GM21737 (cell line): ENCODE data around the gene KLHL36.
"Not testable (repeated sequence)": the region's sequence is repeated elsewhere in the genome, so short reads cannot be mapped to it uniquely, and the experiment has no call there.

Source experiments
- ATAC-seq: cut with Tn5 transposase; IDR thresholded peaks from one replicate; pipeline ENCODE4 v1.9.1; 2021; ENCODE audit warnings: mild to moderate bottlenecking, moderate library complexity; ENCODE audit not compliant: unreplicated experiment

The KLHL36 gene

DNA sequence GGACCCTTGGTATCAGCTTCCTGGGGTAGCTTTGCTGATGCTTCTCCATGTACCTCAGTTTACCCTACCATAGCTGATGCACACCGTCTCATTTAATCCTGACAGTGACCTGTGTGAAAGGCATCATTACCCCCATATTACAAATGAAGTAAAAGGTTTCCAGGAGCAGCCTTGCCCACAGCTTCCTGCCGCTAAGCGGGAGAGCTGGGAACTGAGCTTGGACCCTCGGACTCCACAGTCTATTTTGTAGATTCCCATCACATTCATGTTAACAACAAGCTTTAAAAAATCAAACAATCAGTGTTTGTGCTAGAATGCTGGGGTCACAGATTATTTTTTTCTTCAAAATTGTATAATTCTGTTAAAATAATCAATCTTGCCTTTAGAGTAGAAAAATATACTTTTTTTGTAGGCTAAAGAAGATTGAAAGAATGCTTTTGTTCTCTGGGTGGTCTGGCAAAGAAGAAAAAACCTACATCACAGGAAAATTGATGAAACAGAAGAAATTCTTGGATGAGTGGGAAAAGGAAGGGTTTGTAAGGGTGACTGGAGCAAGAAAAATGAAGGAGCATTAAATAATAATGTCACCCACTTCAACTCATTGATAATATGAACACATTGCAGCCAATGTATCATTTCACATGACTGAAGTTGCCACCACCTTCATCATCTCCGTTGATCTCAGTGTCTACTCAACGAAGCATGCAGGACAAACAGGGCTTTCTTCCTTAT lies 41.9 kb downstream of the KLHL36 start:
- no peak for ATAC-seq

DNA sequence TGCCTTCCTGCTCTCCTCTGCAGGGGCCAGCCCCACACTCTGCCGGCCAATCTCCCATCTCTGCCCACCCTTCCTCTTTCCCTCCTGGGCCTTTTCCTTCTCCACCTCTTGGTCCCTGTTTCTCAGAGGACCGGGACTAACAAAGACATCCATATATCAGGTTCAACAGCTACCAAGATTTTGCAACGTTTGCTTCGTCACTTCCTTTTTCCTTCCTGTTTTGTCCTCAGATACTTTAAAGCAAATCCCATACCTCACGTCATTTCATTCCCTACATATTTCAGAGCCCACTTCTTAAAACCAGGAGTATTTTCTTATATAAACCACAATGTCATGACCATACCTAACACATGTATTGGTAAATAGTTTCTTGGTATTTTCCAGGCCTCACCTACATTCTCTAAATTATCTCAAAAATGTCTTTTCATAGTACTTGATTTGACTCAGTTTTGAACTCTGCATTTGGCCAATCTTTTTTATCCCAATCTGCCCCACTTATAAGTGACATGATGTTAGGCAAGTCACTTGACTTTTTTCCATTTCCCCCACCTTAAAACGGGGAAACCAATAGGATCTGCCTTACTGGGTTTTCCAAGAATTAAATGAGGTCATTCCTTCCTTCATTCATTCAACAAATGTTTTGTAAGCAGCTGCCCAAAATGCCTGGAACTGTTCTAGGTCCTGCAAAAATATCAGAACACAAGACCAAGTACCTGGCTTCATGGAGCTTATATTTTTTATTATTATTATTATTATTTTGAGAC lies 44.3 kb downstream of the KLHL36 start:
- ATAC-seq, result no peak

DNA sequence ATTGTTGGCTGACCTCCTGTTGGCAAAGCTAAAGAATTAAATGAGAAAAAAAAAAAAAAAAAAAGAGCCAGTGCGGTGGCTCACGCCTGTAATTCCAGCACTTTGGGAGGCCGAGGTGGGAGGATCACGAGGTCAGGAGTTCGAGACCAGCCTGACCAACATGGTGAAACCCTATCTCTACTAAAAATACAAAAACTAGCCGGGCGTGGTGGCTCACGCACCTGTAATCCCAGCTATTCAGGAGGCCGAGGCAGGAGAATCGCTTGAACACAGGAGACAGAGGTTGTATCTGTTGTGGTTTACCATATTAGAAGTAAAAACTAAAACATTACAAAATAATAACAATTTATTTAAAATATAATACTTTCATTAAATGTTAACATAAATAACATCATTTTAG lies 45.6 kb downstream of the KLHL36 start:
- ATAC-seq, result not testable (repeated sequence)

DNA sequence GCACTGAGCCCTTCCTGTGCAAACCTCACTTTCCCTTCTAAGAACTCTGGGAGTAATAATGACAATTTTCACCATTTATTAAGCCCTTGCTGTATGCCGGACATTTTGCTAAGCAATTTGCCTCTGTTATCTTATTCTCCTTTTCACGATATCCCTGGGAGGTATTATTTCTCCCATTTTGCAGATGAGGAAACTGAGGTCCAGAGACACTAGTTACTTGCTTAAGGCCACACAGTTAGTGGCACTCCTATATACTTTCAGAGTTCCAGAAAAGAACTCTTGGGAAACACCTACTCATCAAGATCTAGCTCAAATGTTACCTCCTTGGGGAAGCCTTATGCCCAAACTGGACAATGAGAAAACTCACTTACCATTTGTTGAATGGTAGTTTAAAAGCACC lies 46.7 kb downstream of the KLHL36 start:
- no peak for ATAC-seq

DNA sequence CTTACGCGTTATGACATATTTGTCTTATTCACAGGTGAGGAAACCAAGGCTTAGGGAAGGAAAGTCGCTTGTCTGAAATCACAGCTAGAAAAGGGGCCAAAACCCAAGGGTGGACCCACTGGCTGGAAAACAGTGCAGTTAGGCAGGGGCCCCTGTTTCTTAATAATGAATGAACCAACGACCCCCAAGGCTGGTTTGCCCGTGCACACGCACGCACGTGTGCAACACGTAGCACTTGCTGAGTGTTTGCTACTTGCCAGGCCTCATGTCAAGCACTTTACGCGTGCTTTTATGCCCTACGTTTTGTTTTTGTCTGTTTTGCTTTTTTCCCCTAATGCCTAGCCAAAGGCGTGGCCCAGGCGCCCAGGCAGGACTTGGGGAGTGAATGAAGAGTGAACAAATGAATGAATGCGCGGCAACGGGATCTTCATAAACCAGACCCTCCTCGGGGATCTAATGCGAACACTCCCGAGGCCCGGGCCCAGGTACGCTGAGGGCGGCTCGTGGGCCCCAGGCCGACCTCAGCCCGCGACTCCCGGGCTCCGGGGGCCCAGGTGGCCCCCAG lies 50.9 kb downstream of the KLHL36 start:
- no peak for ATAC-seq

DNA sequence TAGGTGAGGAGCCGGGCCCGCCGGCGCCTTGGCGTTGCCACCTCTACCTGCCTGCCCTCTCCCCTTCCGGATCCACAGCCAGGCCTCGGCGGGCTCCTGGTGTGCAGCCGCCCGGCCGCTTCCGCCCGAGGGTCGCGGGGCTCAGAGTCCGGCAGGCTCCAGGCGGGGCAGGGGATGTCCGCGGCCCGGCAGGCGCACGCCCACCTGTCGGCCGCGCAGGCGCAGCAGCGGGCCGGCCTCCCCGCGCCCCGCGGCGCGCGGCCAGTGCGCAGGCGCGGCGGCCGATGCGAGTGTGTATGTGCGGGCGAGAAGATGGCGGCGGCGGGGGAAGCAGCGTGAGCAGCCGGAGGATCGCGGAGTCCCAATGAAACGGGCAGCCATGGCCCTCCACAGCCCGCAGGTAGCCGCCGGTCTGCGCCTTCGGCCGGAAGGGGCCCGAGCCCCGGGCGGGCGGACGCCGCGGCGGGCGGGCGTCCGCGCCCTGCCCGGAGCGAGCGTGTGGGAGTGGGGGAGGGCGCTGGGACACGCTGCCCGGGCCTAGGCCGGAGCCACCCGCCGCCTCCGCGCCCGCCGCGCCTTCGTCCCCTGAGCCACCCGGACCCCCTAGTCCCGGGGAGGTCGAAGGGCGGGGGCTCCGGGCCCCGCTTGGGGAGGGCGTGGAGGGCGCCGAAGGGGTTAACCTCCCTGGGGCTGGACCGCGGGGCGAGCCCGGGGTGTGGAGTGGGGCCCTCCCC lies 51.6 kb downstream of the KLHL36 start, which contains the start of gene USP10:
Gene USP10, plus strand, starts transcription at position 289 of the 734 bp plus-strand sequence. Its CDS starts 91 bp downstream, at position 380.
- peak; percentile 82 for ATAC-seq

DNA sequence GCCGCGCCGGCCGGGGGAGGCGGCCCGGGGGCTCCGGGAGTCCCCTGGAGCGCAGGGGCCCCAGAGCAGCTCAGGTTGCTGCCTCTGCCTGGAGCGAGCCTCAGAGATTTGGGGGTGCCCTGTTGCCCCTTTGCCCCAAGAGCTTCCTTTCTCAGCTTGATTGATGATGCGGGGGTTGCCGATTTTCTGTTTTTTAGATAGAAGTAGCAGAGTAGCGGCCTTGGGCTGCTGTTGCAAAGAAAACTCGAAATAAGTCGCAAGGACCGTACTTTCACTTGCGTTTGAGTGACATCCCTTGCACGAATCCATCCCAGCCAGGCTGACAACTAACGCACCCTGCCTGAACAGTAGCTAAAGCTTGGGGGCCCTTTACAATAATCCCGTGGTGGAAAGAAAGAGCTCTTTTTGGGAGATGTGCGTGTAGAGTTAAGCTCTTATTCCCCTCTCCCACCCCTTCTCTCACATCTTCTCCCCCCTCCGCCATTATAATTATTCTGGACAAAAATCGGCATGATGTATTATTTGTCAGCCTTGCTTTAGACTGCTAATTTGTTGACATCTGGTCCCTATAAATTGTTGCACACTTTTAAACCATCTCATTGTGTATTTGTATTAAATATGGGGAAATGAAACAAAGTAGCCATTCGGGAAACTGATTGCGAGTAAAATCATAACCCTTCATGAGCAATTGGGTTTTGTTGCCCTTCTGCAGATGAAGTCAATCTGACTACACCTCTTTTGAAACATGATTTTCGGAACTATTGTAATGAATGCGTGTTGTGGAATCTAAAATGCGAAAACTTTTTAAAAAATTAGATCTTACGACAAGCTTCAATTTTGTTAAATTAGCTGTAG lies 52.4 kb downstream of the KLHL36 start:
- peak; percentile 29 for ATAC-seq

DNA sequence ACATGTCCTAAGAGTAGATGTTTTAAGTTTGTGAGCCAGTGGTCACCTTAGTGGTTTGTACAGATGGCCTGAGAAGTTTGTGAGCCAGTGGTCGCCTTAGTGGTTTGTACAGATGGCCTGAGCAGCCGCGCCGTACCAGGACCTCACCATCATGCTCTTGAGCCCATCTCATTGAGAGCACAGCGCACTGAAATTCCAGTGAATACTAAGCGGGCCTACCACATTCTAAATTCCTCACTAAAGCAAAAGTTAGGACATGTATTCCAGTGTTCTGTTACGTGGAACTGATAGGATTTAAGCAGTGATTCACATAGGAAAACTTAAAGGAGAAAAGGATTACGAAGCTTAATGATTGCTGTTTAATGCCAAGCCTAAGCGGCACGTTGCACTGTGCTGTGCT lies 55.4 kb downstream of the KLHL36 start:
- no peak for ATAC-seq

DNA sequence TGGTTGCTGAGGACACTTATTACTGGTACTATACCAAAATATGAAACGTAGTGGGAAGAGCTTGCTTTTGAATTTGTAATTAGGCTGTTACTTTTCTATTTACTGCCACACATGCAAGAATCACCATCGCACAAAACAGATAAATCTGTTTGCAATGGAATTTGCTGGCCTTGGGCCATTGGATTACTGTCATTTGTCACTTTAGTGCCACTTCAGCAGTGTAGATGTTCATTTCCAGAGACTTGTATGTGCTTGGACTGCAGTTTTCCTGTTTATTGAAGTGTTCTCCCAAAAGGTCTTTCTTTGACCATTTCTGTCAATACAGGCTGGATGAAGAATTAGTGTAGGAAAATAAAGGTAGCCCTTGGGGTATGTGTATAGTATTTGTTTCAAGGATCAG lies 55.9 kb downstream of the KLHL36 start:
- no peak for ATAC-seq

DNA sequence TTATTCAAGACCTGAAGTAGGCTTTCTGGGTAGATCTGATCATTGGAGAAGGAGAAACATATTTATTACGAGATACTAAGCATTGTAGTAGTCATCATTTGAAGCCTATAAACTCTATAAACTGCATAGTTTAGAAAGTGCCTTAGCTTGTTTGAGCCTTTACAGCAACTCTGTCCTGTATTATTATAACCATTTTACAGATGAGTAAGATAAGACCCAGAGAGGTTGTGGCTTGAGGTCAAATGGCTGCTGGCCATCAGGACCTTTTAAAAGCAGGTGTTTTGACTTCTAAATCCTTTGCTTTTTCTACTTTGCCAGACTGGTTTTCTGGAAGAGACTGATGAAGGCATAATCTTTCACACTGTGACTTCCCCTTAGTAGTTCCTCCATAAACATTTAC lies 58.5 kb downstream of the KLHL36 start:
- no peak for ATAC-seq

DNA sequence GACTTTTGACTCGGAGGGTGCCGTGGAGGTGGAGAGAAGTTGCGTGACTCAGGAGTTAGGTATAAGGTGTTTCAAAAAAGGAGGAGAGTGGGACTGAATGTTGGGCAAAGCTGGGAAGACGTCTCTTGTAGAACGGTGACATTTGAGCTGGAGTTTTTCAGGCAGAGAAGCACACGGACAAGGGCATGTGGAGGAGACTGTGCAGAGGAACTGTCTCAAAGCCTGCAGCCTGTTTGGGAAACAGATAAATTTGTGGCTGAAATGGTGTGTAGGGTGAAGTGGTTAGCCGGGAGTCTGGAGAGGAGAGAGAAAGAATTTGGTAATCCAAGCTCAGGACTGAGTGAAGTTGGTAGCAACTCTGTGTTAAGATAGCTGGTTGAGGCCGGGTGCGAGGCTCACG lies 61.3 kb downstream of the KLHL36 start:
- no peak for ATAC-seq

DNA sequence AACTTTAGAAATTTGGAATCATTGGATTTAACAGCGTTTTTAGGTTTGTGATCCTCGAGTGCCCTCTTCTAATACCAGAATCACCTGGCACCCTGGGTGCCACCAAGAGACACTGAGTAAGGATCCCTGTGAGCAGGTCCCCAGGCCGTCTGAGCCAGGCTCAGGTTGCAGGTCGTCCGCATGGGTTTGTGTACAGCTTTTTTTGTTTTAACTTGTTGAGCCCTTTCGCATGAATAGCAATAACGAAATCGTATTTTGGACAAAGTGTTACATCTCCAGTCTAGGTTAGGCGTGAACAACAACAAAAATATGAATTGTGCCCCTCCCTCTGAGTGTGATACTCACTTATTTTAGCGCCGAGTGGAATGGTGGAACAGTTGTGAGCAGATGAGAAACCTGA lies 62.4 kb downstream of the KLHL36 start:
- ATAC-seq, result no peak
